AG09309 (cell line): Measurements from ENCODE around the gene MYLK4.

Experiments used
- DNase-seq: peaks from one replicate; pipeline ENCODE4 v3.0.0-alpha.2; 2010; ENCODE audit warnings: low read depth
- H3K4me3 ChIP-seq: 2 replicates; pipeline ENCODE4 v1.5.1; 2011; ENCODE audit warnings: mild to moderate bottlenecking, low read depth, low read length, moderate library complexity; ENCODE audit not compliant: control insufficient read depth
- TF ChIP-seq, protein P1 (sequence below): IDR thresholded peaks from 2 replicates; pipeline ENCODE4 v1.5.1; 2011; ENCODE audit warnings: mild to moderate bottlenecking, low read depth, low read length, inconsistent platforms; ENCODE audit not compliant: insufficient read depth, control insufficient read depth; ENCODE audit errors: missing control alignments

Gene MYLK4

GRCh38 chr6:2632368-2632767 lies 118.4 kb downstream of the MYLK4 start:
- TF ChIP-seq, protein P1, sequence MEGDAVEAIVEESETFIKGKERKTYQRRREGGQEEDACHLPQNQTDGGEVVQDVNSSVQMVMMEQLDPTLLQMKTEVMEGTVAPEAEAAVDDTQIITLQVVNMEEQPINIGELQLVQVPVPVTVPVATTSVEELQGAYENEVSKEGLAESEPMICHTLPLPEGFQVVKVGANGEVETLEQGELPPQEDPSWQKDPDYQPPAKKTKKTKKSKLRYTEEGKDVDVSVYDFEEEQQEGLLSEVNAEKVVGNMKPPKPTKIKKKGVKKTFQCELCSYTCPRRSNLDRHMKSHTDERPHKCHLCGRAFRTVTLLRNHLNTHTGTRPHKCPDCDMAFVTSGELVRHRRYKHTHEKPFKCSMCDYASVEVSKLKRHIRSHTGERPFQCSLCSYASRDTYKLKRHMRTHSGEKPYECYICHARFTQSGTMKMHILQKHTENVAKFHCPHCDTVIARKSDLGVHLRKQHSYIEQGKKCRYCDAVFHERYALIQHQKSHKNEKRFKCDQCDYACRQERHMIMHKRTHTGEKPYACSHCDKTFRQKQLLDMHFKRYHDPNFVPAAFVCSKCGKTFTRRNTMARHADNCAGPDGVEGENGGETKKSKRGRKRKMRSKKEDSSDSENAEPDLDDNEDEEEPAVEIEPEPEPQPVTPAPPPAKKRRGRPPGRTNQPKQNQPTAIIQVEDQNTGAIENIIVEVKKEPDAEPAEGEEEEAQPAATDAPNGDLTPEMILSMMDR: no peak
- no peak overlapping the region for H3K4me3 ChIP-seq
- no peak for DNase-seq

DNA sequence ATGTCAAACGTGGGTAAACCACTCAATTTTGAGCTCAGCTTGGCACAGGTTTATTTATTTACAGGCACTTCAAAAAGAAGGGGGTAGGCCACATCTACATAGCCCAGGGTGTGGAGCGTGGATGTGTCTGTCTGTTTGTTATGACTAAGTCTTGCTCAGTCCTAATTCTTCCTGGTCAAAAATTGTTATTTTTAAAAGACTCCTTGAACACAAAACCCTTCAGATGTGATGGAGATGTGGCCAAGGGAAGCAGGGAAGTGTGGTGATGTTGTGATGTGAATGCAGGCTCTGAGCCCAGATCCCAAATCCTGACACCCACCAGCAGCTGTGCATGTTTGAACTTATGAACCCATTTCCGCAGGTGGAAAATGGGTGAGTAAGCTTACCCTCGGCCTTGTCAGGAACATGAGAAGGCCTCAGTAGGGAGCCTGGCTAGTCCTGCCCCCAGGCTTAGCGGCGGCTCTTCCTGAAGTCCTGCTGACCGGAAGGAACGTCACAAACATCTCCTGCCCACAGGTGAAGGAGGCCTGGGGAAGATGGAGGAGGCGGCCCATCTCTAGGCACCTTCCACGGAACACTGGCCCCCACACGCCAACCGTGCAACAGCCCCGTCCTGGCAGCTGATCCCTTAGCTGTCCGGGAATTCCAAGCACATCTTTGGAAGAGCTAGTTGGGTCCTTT lies 119.7 kb downstream of the MYLK4 start:
- DNase-seq: no peak
- TF ChIP-seq, protein P1: no peak
- H3K4me3 ChIP-seq: no peak overlapping the region

DNA sequence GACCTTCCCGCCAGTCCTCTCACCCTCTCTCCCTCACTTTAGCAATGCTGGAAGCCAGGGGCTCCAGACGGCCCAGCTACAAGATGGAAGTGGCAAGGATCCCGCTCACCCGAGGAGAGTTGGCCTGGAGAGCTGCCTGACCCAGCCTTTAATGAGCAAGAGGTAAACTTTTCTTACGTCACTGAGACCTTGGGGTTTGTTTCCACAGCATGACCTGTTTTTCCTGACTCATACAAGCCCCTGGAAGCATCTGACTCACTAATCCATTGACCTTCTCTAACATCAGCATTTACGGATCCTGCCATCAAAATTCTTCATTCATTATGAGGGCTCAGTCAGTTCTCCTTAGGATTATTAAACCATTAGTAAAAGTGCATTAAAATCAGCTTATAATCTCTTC lies 120.4 kb downstream of the MYLK4 start:
- H3K4me3 ChIP-seq: no peak overlapping the region
- TF ChIP-seq, protein P1: no peak
- DNase-seq: peak; percentile 85

- TF ChIP-seq, protein P1: no peak
- H3K4me3 ChIP-seq: no peak overlapping the region
- no peak for DNase-seq
These were observed 124.3 kb downstream of the MYLK4 start for GRCh38 chr6:2626401-2626800.

DNA sequence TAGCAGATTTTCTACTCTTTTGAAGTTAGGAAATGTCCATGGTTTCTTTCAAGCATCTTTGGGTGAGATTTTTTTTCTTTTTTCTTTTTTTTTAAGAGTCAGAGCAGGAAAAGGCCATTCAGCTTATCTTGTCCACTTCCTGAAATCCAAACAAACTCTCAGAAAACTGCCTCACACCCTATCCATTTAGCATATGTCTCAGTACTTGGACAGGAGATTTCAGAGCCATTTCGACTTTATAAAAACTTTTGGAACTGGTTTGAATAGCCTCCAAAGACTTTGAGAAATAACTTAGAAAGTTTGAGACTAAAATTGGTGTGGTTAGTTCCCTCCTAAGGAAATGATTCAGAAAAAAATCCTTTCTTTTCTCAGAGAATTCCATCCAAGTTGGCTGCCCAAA lies 125.1 kb downstream of the MYLK4 start:
- TF ChIP-seq, protein P1: no peak
- no peak overlapping the region for H3K4me3 ChIP-seq
- no peak for DNase-seq

- no peak for DNase-seq
- H3K4me3 ChIP-seq: no peak overlapping the region
- TF ChIP-seq, protein P1: no peak
These were observed 126.5 kb downstream of the MYLK4 start for GRCh38 chr6:2624177-2624576.

DNA sequence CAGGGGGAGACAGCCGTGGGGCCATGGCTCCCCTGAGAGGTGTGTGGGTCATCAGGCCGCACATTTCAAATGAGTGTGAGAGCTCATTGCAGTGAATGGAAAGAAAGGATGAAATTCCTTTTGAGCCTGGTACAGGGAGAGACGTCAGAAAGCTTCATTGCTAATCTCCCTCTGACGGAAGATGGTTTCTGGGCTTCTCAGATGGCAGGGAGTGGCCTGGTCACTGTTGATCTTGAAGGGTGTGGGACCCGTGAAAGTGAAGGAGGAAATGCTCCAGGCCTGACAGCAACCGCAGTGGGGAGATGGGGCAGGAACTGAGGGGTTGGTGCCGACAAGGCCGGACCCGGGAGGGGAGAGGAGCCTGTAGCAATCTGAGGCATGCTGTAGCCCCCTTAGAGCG lies 127.4 kb downstream of the MYLK4 start:
- TF ChIP-seq, protein P1: no peak
- DNase-seq: no peak
- H3K4me3 ChIP-seq: no peak overlapping the region
